Activated T-cell treated with anti-CD3 and anti-CD28 coated beads, Interleukin-2, amount 50 U/mL, for 24 hours (primary cell): ENCODE measurements around the gene PMVK.
"Not testable (repeated sequence)": the region's sequence is repeated elsewhere in the genome, so short reads cannot be mapped to it uniquely, and the experiment has no call there.

Source experiments
- DNase-seq: peaks from one replicate; pipeline ENCODE4 v3.0.0-alpha.2; 2020
- H3K27ac Mint-ChIP-seq: 2 replicates; pipeline ENCODE4 v1.8.0; 2020; ENCODE audit warnings: mild to moderate bottlenecking, mixed read lengths
- H3K27me3 Mint-ChIP-seq: 2 replicates; pipeline ENCODE4 v1.8.0; 2020; ENCODE audit warnings: mixed read lengths
- H3K36me3 Mint-ChIP-seq: 2 replicates; pipeline ENCODE4 v1.8.0; 2020; ENCODE audit warnings: low read depth, mixed read lengths
- H3K4me1 Mint-ChIP-seq: 2 replicates; pipeline ENCODE4 v1.8.0; 2020; ENCODE audit warnings: low read depth, mixed read lengths
- H3K4me3 Mint-ChIP-seq: 2 replicates; pipeline ENCODE4 v1.8.0; 2020; ENCODE audit warnings: mild to moderate bottlenecking, moderate library complexity, mixed read lengths
- H3K9me3 Mint-ChIP-seq: 2 replicates; pipeline ENCODE4 v1.8.0; 2020; ENCODE audit warnings: mixed read lengths

PMVK gene

DNA sequence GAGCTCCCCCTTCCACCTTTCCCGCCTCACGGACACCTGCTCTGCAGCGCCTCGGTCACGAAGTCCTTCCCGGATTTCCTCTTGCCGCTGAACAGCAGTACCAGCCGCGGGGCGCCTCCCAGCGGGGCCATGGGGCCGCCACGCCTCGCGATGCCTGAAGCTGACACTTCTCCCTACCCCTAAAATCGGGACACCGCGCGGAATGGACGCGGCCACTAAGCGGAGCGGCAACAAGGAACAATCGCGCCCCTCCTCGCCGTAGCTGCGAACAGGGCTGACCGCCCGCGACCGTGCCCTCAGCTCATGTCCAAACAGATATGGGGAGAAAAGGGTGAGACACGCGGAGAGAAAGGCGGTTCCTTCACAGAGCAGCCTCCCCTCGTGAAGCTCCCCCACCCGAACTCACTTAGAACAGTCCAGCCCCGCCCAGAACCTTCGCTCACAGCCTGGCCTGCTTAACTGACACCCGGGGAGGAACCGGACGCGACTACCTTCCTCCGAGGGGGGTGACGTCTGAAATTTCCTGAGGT is at the start of gene PMVK:
Gene PMVK, minus strand, starts transcription at position 165 of the 530 bp plus-strand sequence. Its CDS starts 34 bp downstream, at position 131.
- H3K36me3 Mint-ChIP-seq = peaks cover 19% of the 10 kb centered on the region
- DNase-seq = peak; percentile 95
- H3K27ac Mint-ChIP-seq = peak within 1 kb of the TSS; percentile 98
- H3K9me3 Mint-ChIP-seq = no peaks in the 10 kb centered on the region
- H3K4me1 Mint-ChIP-seq = peaks cover 57% of the 10 kb centered on the region
- no peaks in the 10 kb centered on the region for H3K27me3 Mint-ChIP-seq
- peak within 1 kb of the TSS; percentile 92 for H3K4me3 Mint-ChIP-seq

DNA sequence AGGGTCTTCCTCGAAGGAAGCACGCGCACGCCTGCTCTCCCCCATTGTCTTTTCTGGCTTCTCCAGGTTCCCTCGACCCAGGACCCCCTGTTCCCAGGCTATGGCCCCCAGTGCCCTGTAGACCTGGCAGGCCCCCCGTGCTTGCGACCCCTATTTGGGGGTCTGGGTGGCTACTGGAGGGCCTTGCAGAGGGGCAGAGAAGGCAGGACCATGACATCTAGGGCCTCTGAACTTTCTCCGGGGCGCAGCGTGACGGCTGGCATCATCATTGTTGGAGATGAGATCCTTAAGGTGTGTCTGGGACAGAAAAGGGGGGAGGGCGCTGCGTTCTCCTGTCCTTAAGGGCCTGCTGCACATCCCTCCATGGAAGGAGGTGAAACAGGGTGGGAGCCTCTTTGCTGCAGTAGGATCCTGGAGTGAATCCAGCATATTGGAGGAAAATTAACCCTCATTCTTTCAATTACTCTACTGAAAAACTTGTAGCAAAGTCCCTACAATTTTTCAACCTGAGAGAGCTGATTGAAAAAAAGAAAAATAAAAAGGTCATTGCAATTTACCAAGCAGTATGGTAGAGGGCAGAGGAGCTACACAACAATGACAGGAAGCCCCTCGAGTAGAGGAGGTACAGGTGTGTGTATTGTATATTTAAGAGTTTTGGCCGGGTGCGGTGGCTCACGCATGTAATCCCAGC is 47.4 kb upstream of the PMVK start:
- peaks cover 34% of the 10 kb centered on the region for H3K4me1 Mint-ChIP-seq

DNA sequence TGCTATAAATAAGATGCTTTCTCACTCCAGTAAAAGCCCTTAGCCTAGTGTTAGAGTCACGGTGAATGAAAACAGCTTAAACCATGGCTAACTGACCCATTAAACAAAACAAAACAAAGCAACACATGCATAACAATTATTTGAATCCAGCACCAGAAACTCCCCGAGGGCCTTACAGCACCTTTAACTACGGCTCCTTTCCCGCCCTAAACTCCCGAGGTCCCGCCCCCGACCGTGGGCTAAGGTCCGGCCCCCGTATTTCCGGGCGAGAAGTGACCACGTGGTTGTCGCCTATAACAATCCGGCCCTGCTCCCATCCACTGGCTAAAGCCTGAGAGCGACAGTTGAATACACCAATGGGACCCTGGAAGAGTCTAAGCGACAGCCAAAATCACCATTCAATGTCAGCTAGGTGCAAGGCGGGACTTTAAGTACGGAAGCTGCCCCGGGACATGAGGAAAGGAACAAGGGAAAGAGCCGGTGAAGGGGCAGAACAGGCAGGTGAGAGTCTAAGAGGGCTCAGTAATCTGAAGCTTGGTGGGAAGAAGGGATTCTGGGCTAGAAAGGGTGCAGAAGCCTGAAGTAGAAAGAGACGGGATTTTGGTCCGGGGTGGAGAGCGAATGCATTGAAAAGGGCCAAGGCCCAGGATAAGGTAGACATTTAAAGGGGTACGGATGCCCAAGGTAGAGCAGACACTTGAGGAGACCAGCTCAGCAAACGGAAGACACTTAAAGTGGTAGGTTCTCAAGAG is 46.6 kb upstream of the PMVK start, which contains the start of gene FLAD1:
Gene FLAD1, plus strand, starts transcription at position 448 of the 752 bp plus-strand sequence. CDS start 351 bp downstream, outside the sequence.
- peaks cover 25% of the 10 kb centered on the region for H3K4me1 Mint-ChIP-seq
- no peak within 1 kb of the TSS for H3K27ac Mint-ChIP-seq
- H3K9me3 Mint-ChIP-seq = no peaks in the 10 kb centered on the region
- peak; percentile 94 for DNase-seq
- peaks cover 26% of the 10 kb centered on the region for H3K36me3 Mint-ChIP-seq
- no peaks in the 10 kb centered on the region for H3K27me3 Mint-ChIP-seq
- no peak within 1 kb of the TSS for H3K4me3 Mint-ChIP-seq

More for the DNA sequence above, 47.4 kb upstream of the PMVK start:
- Mint-ChIP-seq H3K27me3 (no peaks in the 10 kb centered on the region), H3K4me3 (no peak overlapping the region), H3K36me3 (peaks cover 34% of the 10 kb centered on the region), H3K27ac (no peak overlapping the region), H3K9me3 (no peaks in the 10 kb centered on the region)
- no peak for DNase-seq

DNA sequence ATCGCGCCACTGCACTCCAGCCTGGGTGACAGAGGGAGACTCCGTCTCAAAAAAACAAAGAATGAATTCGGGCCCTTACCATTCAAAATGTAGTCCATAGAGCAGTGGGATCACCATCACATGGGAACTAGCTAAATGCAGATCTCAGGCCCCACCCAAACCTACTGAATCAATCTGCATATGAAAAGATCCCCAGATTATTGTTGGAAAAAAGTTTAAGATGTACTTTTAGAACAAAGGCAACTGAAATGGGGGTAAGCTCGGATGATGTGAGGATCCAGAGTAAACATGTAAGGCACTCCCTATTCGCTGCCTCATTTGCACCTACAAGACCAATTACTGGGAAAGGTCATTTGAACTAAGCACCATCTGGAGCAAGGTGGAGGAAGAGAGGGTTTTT is 45.8 kb upstream of the PMVK start:
- Mint-ChIP-seq H3K27me3 (no peaks in the 10 kb centered on the region), H3K27ac (no peak overlapping the region), H3K4me3 (no peak overlapping the region), H3K9me3 (no peaks in the 10 kb centered on the region), H3K36me3 (peaks cover 18% of the 10 kb centered on the region), H3K4me1 (peaks cover 28% of the 10 kb centered on the region)
- no peak for DNase-seq

DNA sequence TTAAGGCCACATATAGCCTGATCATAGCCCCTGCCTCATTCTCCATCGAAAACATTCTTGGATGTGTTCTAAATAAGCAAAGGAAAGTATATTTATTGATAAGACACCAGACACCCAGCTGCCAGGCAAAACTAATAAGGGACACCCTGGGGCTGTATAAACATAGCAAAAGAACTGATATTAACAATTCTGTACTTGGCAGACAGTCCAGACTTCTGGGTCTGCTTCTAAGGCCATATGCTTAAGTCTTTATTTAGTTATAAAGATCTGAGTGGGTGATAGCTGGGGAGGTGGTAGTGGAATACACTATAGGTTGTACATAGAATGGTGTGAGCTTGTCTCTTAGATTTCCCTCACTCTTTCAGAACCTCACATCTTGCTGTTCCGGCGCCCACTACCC is 41.8 kb upstream of the PMVK start:
- no peaks in the 10 kb centered on the region for H3K36me3 Mint-ChIP-seq
- no peak for DNase-seq
- H3K27ac Mint-ChIP-seq = peak overlapping the region; percentile 41
- H3K4me1 Mint-ChIP-seq = peaks cover 13% of the 10 kb centered on the region
- no peaks in the 10 kb centered on the region for H3K27me3 Mint-ChIP-seq
- H3K9me3 Mint-ChIP-seq = no peaks in the 10 kb centered on the region
- H3K4me3 Mint-ChIP-seq = no peak overlapping the region

DNA sequence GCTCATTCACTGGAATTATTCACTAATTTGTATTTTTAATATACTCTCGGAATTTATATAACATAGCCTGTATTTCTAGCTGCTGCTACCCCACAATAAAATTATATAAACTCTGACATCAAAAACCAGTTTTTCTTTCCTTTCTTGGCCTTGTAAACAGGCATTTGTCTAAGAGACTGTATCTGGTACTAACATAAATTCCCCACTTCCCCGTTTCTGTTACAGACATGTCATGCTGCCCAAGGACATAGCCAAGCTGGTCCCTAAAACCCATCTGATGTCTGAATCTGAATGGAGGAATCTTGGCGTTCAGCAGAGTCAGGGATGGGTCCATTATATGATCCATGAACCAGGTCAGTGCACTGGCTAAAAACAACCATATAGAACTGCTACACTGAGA is 41.2 kb upstream of the PMVK start:
- DNase-seq, H3K27me3 Mint-ChIP-seq, H3K9me3 Mint-ChIP-seq, H3K36me3 Mint-ChIP-seq: not testable (repeated sequence)
- Mint-ChIP-seq H3K4me1 (peaks cover 17% of the 10 kb centered on the region), H3K27ac (peak overlapping the region; percentile 26), H3K4me3 (peak overlapping the region; percentile 9)

DNA sequence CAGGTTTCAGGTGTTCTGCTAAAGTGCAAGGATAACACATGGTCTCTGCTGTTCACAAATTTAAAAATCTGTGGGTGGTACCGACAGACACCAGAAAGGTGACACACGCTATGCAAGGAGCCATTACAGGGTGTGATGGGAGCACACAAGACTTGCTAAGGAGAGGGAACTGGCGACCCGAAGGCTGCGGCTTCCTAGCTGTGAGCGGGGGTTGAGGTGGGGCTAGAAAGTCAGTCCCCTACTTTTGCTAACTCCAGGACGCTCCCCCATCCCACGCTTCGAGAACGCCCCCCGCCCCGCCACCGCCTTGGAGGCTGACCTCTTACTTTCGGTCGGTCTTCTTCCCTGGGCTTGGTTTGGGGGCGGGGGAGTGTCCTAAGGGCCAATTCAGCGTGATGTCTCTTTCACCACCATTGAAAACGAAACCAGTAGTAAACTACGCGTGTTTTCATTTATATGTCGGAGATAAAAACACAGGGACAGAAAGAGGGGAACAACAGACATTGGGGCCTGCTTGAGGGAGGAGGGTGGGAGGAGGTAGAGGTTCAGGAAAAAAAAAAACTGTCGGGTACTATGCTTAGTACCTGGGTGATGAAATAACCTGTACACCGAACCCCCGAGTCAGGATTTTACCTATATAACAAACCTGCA is 39.0 kb upstream of the PMVK start:
- DNase-seq = peak; percentile 78
- Mint-ChIP-seq H3K9me3 (no peaks in the 10 kb centered on the region), H3K4me1 (peaks cover 32% of the 10 kb centered on the region), H3K36me3 (peaks cover 19% of the 10 kb centered on the region), H3K4me3 (no peak overlapping the region), H3K27ac (no peak overlapping the region), H3K27me3 (no peaks in the 10 kb centered on the region)

DNA sequence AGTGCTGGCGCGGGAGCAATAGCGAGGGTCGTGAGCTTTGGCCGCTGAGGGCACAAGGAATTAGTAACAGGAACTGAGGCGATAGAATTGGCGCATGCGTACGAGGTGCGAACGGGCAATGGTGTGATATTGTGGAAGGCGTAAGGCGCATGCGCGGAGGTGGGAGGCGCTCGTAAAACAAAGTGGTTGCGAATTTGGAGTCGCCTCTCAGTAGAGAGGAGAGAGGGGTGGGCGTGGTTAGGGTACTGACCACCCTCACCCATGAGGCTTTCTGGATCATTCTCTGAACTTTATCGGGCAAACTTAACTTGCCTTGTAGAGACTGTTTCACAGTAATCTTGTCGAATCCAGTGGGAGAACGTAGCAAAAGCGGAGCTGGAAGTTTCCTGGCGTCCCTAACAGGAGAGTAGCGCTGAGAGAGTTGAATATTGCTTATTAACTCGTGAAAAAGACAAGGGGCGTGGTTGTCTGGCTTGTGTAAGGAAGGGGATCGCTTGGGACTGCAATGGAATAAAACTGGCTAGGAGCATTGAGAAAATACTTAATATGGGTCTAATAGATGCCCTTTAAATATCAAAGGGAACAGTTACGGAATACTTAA is 38.4 kb upstream of the PMVK start:
- Mint-ChIP-seq H3K36me3 (peaks cover 19% of the 10 kb centered on the region), H3K9me3 (no peaks in the 10 kb centered on the region), H3K4me1 (peaks cover 32% of the 10 kb centered on the region), H3K27ac (no peak overlapping the region), H3K27me3 (no peaks in the 10 kb centered on the region), H3K4me3 (no peak overlapping the region)
- peak; percentile 94 for DNase-seq

DNA sequence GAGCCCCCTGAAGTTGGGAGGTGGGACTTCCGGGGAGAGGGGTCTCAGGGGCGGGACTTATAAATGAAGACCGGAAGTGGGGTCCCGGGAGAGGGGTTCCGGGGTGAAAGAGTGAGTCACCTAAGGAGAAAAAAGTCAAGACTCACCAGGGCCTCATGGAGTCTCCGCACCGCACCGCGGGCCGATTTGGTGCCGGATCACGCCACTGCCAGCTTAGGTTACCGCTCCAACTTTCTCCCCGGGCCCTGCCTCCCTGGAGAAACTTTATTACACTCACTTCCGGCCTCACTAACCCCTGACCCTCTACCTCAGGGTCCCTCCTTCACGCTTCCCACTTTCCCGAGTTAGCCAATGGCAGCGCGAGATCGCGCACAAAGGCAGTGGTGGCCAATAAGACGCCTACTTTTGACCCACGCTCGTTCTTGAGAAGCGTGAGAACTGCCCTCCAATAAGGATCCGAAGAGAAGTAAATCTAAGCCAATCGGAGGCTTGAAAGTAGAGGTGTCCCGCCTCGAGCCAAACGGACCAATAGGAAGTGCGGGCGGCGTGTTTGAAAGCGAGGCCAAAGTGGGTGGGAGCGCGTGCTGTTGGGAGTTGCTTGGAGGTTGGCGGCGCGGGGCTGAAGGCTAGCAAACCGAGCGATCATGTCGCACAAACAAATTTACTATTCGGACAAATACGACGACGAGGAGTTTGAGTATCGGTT is 37.7 kb upstream of the PMVK start, which contains the start of gene CKS1B:
Gene CKS1B, plus strand, starts transcription at position 580 of the 706 bp plus-strand sequence. Its CDS starts 65 bp downstream, at position 645.
- H3K9me3 Mint-ChIP-seq = no peaks in the 10 kb centered on the region
- H3K36me3 Mint-ChIP-seq = peaks cover 24% of the 10 kb centered on the region
- H3K4me1 Mint-ChIP-seq = peaks cover 35% of the 10 kb centered on the region
- H3K27me3 Mint-ChIP-seq = no peaks in the 10 kb centered on the region
- no peak for DNase-seq
- H3K4me3 Mint-ChIP-seq = no peak within 1 kb of the TSS
- no peak within 1 kb of the TSS for H3K27ac Mint-ChIP-seq

DNA sequence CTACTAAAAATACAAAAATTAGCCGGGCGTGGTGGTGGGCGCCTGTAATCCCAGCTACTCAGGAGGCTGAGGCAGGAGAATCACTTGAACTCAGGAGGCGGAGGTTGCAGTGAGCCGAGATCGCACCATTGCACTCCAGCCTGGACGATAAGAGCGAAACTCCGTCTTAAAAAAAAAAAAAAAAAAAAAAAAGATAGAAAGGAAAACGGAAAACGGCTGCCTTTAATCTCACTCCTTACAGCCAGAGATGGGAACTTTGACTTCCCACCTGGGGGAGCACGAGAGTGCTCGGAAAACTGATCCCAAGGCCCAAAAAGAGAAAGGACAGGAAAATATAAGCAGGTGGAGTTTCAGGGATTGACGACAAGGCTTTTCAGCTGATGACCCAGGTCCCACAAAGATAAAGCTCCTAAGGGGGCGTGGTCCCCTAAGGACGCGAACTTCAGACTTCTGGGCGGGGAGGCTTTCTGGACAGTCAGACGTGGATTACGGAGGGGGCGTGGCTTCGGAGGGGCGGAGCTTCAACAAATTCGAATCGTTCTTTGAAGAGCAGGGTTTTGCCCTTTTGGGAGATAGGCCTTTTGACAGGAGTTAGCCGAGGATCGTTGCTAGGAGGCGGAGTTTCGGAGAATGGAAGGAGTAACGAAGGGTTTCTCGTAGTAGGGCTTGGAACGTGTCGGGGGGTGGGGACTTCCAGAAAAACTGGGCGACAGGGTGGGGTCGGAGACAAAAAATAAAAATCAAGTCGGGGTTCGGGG is 37.0 kb upstream of the PMVK start:
- H3K36me3 Mint-ChIP-seq = peaks cover 31% of the 10 kb centered on the region
- no peaks in the 10 kb centered on the region for H3K27me3 Mint-ChIP-seq
- peaks cover 39% of the 10 kb centered on the region for H3K4me1 Mint-ChIP-seq
- H3K4me3 Mint-ChIP-seq = no peak overlapping the region
- H3K9me3 Mint-ChIP-seq = no peaks in the 10 kb centered on the region
- peak; percentile 93 for DNase-seq
- H3K27ac Mint-ChIP-seq = no peak overlapping the region

DNA sequence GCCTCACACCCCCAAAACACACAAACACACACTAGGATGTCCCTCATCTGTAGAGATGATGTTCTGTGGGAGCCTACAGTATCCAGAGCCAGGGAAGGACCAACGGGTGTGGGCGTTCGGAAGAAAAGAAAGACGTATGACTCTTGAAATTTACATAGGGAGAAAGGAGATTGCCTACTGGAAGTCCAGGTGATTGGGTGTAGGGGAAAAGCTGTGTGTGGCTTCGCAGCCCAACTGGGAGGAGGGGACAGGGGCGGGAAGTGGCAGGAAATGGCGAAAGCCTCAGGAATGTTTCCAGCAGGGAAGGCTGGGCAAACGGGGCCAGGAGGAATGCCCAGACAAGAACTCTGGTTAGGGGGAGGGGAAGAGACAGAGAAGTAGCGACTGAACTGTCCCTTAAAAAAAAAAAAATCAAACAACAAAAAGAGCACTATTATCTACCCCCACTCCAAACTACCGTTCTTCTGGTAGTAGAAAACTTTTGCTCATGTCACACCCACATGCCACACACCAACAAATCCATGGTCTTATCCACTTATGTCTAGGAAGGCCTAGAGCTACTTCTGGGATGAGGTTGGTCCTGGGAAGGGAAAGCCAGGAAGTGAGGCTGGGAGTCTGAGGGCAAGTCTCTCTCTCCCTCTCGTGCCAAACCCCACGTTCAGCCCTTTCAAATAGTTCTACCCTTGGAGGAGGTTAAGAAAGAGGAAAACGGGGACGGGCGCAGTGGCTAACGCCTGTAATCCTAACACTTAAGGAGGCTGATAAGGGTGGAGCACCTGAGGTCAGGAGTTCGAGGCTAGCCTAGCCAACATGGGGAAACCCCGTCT is 36.2 kb upstream of the PMVK start:
- Mint-ChIP-seq H3K27ac (no peak overlapping the region), H3K27me3 (no peaks in the 10 kb centered on the region), H3K4me1 (peaks cover 37% of the 10 kb centered on the region), H3K36me3 (peaks cover 39% of the 10 kb centered on the region), H3K9me3 (no peaks in the 10 kb centered on the region), H3K4me3 (no peak overlapping the region)
- DNase-seq = no peak

DNA sequence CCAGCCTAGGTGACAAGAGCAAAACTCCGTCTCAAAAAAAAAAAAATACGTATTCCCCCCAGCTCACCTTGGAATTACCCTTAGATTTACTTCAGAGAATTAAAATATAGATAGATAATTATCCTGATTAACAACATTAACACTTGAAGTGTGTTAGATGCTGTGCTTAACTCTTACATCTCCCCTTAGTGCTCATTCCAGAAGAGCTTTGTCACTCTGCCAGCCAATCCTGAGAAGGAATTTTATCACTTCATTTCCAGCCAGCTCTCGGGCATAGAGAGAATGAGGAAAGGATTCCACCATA is 35.6 kb upstream of the PMVK start:
- DNase-seq = no peak
- Mint-ChIP-seq H3K4me1 (peaks cover 33% of the 10 kb centered on the region), H3K27ac (no peak overlapping the region)

More for the DNA sequence above, 35.6 kb upstream of the PMVK start:
- Mint-ChIP-seq H3K36me3 (peaks cover 45% of the 10 kb centered on the region), H3K4me3 (no peak overlapping the region), H3K27me3 (no peaks in the 10 kb centered on the region), H3K9me3 (no peaks in the 10 kb centered on the region)
